HG03139 (cell line): ENCODE data around the gene SLC2A4.
"Not testable (repeated sequence)": the region's sequence is repeated elsewhere in the genome, so short reads cannot be mapped to it uniquely, and the experiment has no call there.

ENCODE experiments used
- ATAC-seq: cut with Tn5 transposase; IDR thresholded peaks from one replicate; pipeline ENCODE4 v1.9.1; 2021; ENCODE audit not compliant: unreplicated experiment

SLC2A4 gene

GRCh38 chr17:7281074-7281952 is at the start of gene SLC2A4:
Gene SLC2A4 (plus strand): TSS chr17:7281718. CDS start chr17:7281935, 217 bp downstream.
- no peak for ATAC-seq

GRCh38 chr17:7232114-7232513 is 49.4 kb upstream of the SLC2A4 start:
- ATAC-seq = no peak

GRCh38 chr17:7233701-7234082 is 47.8 kb upstream of the SLC2A4 start:
- no peak for ATAC-seq

- ATAC-seq = peak; percentile 48
Measured at GRCh38 chr17:7234083-7234951, 47.2 kb upstream of the SLC2A4 start, which contains the start of gene DVL2. Gene DVL2 (minus strand): TSS chr17:7234517. CDS start chr17:7234262, 255 bp downstream.

- no peak for ATAC-seq
Measured at GRCh38 chr17:7235693-7236665, 45.5 kb upstream of the SLC2A4 start.

GRCh38 chr17:7236808-7237207 is 44.7 kb upstream of the SLC2A4 start:
- ATAC-seq = no peak

GRCh38 chr17:7237266-7237760 is 44.2 kb upstream of the SLC2A4 start:
- no peak for ATAC-seq

GRCh38 chr17:7237761-7238419 is 43.6 kb upstream of the SLC2A4 start:
- no peak for ATAC-seq

GRCh38 chr17:7238420-7239090 is 43.0 kb upstream of the SLC2A4 start:
- ATAC-seq = no peak

- ATAC-seq = peak; percentile 46
Measured at GRCh38 chr17:7239091-7240027, 42.2 kb upstream of the SLC2A4 start, which contains the start of gene PHF23. Gene PHF23 (minus strand): TSS chr17:7239457. CDS start chr17:7239279, 178 bp downstream.

- no peak for ATAC-seq
Measured at GRCh38 chr17:7240375-7240774, 41.1 kb upstream of the SLC2A4 start.

GRCh38 chr17:7241090-7241733 is 40.3 kb upstream of the SLC2A4 start:
- ATAC-seq = no peak

- peak; percentile 28 for ATAC-seq
Measured at GRCh38 chr17:7241783-7242716, 39.5 kb upstream of the SLC2A4 start, which contains the start of gene GABARAP. Gene GABARAP (minus strand): TSS chr17:7242449. CDS start chr17:7242330, 119 bp downstream.

- peak; percentile 28 for ATAC-seq
Measured at GRCh38 chr17:7242717-7243452, 38.6 kb upstream of the SLC2A4 start.

GRCh38 chr17:7243453-7243729 is 38.1 kb upstream of the SLC2A4 start:
- ATAC-seq = no peak

- ATAC-seq = not testable (repeated sequence)
Measured at GRCh38 chr17:7243838-7244237, 37.7 kb upstream of the SLC2A4 start.
